EH (cell line): Measurements from ENCODE around the gene TEDC2.

Experiments used
- DNase-seq: peaks from one replicate; pipeline ENCODE4 v3.0.0-alpha.2; 2015; ENCODE audit warnings: low read depth

The TEDC2 gene

DNA sequence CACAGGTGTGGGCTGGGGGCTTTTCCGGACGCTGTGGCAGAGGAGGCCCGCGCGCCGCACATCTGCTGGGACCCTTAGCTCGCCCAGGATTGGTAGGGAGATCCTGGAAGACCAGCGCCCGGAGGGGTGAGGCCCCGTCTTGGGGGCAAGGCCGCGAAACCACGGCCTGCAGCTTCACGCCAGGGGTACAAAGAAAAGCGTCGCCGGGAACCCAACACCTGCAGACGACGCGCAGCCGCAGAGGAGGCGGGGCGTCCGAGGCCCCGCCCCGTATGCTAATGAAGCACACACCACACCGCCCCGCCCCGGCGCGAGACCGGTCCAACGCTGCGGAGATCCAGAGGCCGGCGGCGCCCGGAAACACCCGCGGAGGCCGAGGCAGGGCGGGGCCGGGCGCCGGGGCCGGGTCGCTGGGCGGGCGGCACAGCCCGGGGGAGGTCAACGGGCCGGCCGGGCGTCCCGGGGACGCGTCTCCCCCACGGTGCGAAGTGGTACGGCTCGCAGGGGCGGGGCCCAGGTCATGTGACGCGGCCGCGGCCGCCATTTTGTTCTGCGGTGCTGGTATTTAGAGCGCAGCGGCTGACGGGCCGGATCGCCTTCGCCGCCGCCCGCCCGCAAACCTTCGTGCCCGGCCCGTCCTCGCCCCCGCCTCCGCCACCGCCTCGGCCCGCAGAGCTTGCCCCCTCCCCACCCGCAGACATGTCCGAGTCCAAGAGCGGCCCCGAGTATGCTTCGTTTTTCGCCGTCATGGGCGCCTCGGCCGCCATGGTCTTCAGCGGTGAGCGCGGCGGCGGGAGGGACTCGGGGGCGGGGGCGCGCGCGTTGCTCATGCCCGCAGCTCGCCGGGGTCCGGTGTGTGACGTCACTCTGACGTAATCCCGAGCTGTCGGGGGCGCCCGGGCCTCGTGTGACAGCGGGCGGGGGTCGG lies 53.8 kb downstream of the TEDC2 start, which contains the start of gene ATP6V0C:
ATP6V0C (plus strand) TSS at position 548 of the 928 bp plus-strand sequence; CDS start at position 700, 152 bp downstream.
- DNase-seq, result peak; percentile 86
